Adipose tissue (tissue), 3 donors: ENCODE data around the gene AGBL4. TPM values are rescaled to one million over a fixed set of nuclear protein-coding genes. Genes with fewer than 3 reads are reported as not detected.

Experiments used
- H3K27ac ChIP-seq: one replicate; pipeline ENCODE4 v1.5.1; 2013; ENCODE audit warnings: low read depth, low read length
- WGBS, 3 donors: extraction: QIAGEN DNeasy Blood & Tissue Kit; methylation state at CpG; one replicate each; pipeline ENCODE4 v1.1.7; 2013; 5-methylcytosine and 5-hydroxymethylcytosine counted together
- polyA plus RNA-seq, 3 donors: library from polyadenylated mRNA; stranded (reverse); fragments of 200-250 nt; gene quantifications; one replicate each; pipeline ENCODE4 v1.2.3, GENCODE V29; 2013
- donor health status: healthy with polysubstance abuse.
- donor health status: Bipolar disorder and iron deficiency.
- donor health status: healthy.

Gene AGBL4
- polyA plus RNA-seq, 3 donors, result 0.06 to 0.51 TPM; not detected in 1

- H3K27ac ChIP-seq, result no peak overlapping the region
- WGBS, 3 donors, result 88 to 95% (median 90%) methylated on average over 1 of the region's 1 CpG
Observed at GRCh38 chr1:48943393-48943792, 1080.4 kb downstream of the AGBL4 start.

- H3K27ac ChIP-seq, result no peak overlapping the region
Observed at GRCh38 chr1:48940962-48941732, 1082.6 kb downstream of the AGBL4 start.

GRCh38 chr1:48940354-48940753 is 1083.4 kb downstream of the AGBL4 start:
- WGBS, 3 donors, result 80 to 84% (median 81%) methylated on average over 2 of the region's 2 CpGs
- no peak overlapping the region for H3K27ac ChIP-seq

- H3K27ac ChIP-seq, result no peak overlapping the region
- WGBS, 3 donors, result 84 to 90% (median 89%) methylated on average over 6 of the region's 6 CpGs
Observed at GRCh38 chr1:48939828-48940227, 1083.9 kb downstream of the AGBL4 start.

- 50 to 65% (median 57%) methylated on average over 3 of the region's 3 CpGs for WGBS, 3 donors
- H3K27ac ChIP-seq, result no peak overlapping the region
Observed at GRCh38 chr1:48939042-48939441, 1084.7 kb downstream of the AGBL4 start.

- WGBS, 3 donors, result 59 to 84% (median 79%) methylated on average over 1 of the region's 1 CpG
- no peak overlapping the region for H3K27ac ChIP-seq
Observed at GRCh38 chr1:48937732-48938131, 1086.0 kb downstream of the AGBL4 start.

- WGBS, 3 donors, result 68 to 86% (median 83%) methylated on average over 2 of the region's 2 CpGs
- H3K27ac ChIP-seq, result no peak overlapping the region
Observed at GRCh38 chr1:48936436-48936835, 1087.3 kb downstream of the AGBL4 start.

- WGBS, 3 donors, result 29 to 45% (median 38%) methylated on average over 1 of the region's 1 CpG
- H3K27ac ChIP-seq, result no peak overlapping the region
Observed at GRCh38 chr1:48932366-48932765, 1091.4 kb downstream of the AGBL4 start.

GRCh38 chr1:48931506-48932192 is 1092.1 kb downstream of the AGBL4 start:
- 63 to 67% (median 67%) methylated on average over 7 of the region's 7 CpGs for WGBS, 3 donors
- no peak overlapping the region for H3K27ac ChIP-seq

- 77 to 79% (median 77%) methylated on average over 4 of the region's 4 CpGs for WGBS, 3 donors
- H3K27ac ChIP-seq, result no peak overlapping the region
Observed at GRCh38 chr1:48930011-48930410, 1093.7 kb downstream of the AGBL4 start.

- no peak overlapping the region for H3K27ac ChIP-seq
Observed at GRCh38 chr1:48924099-48924498, 1099.7 kb downstream of the AGBL4 start.

GRCh38 chr1:48923116-48923515 is 1100.6 kb downstream of the AGBL4 start:
- 90 to 96% (median 93%) methylated on average over 1 of the region's 1 CpG for WGBS, 3 donors
- no peak overlapping the region for H3K27ac ChIP-seq

- 80 to 90% (median 81%) methylated on average over 3 of the region's 3 CpGs for WGBS, 3 donors
- H3K27ac ChIP-seq, result no peak overlapping the region
Observed at GRCh38 chr1:48920851-48921250, 1102.9 kb downstream of the AGBL4 start.

GRCh38 chr1:48917901-48918603 is 1105.7 kb downstream of the AGBL4 start:
- 63 to 83% (median 77%) methylated on average over 8 of the region's 8 CpGs for WGBS, 3 donors
- H3K27ac ChIP-seq, result no peak overlapping the region

- H3K27ac ChIP-seq, result no peak overlapping the region
- 85 to 94% (median 91%) methylated on average over 2 of the region's 2 CpGs for WGBS, 3 donors
Observed at GRCh38 chr1:48917070-48917454, 1106.7 kb downstream of the AGBL4 start.

GRCh38 chr1:48916130-48917069 is 1107.4 kb downstream of the AGBL4 start:
- H3K27ac ChIP-seq, result no peak overlapping the region
- 15 to 39% (median 36%) methylated on average over 5 of the region's 5 CpGs for WGBS, 3 donors

GRCh38 chr1:48908606-48909005 is 1115.1 kb downstream of the AGBL4 start:
- H3K27ac ChIP-seq, result no peak overlapping the region

GRCh38 chr1:48906729-48907128 is 1117.0 kb downstream of the AGBL4 start:
- H3K27ac ChIP-seq, result no peak overlapping the region

More at GRCh38 chr1:48906729-48907128, 1117.0 kb downstream of the AGBL4 start:
- WGBS, 3 donors, result 67 to 72% (median 72%) methylated on average over 1 of the region's 1 CpG
